CD14-positive monocyte (primary cell): Measurements from ENCODE around the gene GNPNAT1. TPM values are rescaled to one million over a fixed set of nuclear protein-coding genes. Genes with fewer than 3 reads are reported as not detected.

Experiments
- DNase-seq, 3 donors: peaks; one replicate each; pipeline ENCODE4 v3.0.0-alpha.2; 2011 to 2022
- H2AFZ ChIP-seq: 2 replicates; pipeline ENCODE4 v1.6.0; 2012; ENCODE audit warnings: mild to moderate bottlenecking, low read depth, low read length, inconsistent platforms; ENCODE audit not compliant: insufficient read depth, poor library complexity, severe bottlenecking
- H3K27ac ChIP-seq, 2 donors: 1 replicate in 1 of 2; 2 replicates in 1 of 2; pipeline ENCODE4 v1.5.1; 2012 to 2013; ENCODE audit warnings: low read length in 2 of 2, control low read depth in 1 of 2, inconsistent platforms in 1 of 2, low read depth in 1 of 2, mild to moderate bottlenecking in 1 of 2
- H3K27me3 ChIP-seq, 2 donors: one replicate each; pipeline versions ENCODE4 v1.6.0 to v1.6.1; 2011 to 2013; ENCODE audit warnings: low read length in 2 of 2; ENCODE audit not compliant: control insufficient read depth in 2 of 2, insufficient read depth in 2 of 2
- H3K36me3 ChIP-seq, 2 donors: replicated peaks in 1 of 2; 1 replicate in 1 of 2; 2 replicates in 1 of 2; pipeline versions ENCODE4 v1.5.1 to v1.6.1; 2012 to 2013; ENCODE audit warnings: low read length in 2 of 2, control low read depth in 1 of 2, inconsistent platforms in 1 of 2, mild to moderate bottlenecking in 1 of 2; ENCODE audit not compliant: insufficient read depth in 2 of 2, control insufficient read depth in 1 of 2
- H3K4me1 ChIP-seq, 2 donors: 1 replicate in 1 of 2; 2 replicates in 1 of 2; pipeline versions ENCODE4 v1.5.1 to v1.6.1; 2012 to 2013; ENCODE audit warnings: low read length in 2 of 2, control low read depth in 1 of 2, inconsistent platforms in 1 of 2, mild to moderate bottlenecking in 1 of 2, moderate library complexity in 1 of 2; ENCODE audit not compliant: insufficient read depth in 2 of 2, control insufficient read depth in 1 of 2
- H3K4me2 ChIP-seq: replicated peaks from 2 replicates; pipeline ENCODE3; 2012; ENCODE audit warnings: low read length, moderate library complexity, mild to moderate bottlenecking; ENCODE audit not compliant: poor library complexity, severe bottlenecking; ENCODE audit errors: extremely low read depth
- H3K4me3 ChIP-seq, 3 experiments: fragments of 200-600 bp in 1 of 3; sonication (generic) in 1 of 3; replicated peaks in 1 of 3; 1 replicate in 2 of 3; 2 replicates in 1 of 3; pipeline ENCODE4 v1.5.1; 2011 to 2013; ENCODE audit warnings: low read length in 3 of 3, mild to moderate bottlenecking in 3 of 3, control low read depth in 2 of 3, low read depth in 2 of 3, inconsistent platforms in 1 of 3, moderate library complexity in 1 of 3
- H3K79me2 ChIP-seq: 2 replicates; pipeline ENCODE4 v1.6.0; 2012; ENCODE audit warnings: mild to moderate bottlenecking, control low read depth, inconsistent platforms, low read length, moderate library complexity; ENCODE audit not compliant: insufficient read depth
- H3K9ac ChIP-seq: 2 replicates; pipeline ENCODE4 v1.6.0; 2017; ENCODE audit warnings: low read length, mild to moderate bottlenecking; ENCODE audit not compliant: insufficient read depth, poor library complexity, severe bottlenecking
- H3K9me3 ChIP-seq, 2 donors: replicated peaks in 1 of 2; 1 replicate in 1 of 2; 2 replicates in 1 of 2; pipeline versions ENCODE4 v1.5.1 to v1.6.1; 2012 to 2013; ENCODE audit warnings: low read length in 2 of 2, control low read depth in 1 of 2; ENCODE audit not compliant: control insufficient read depth in 1 of 2, insufficient read depth in 1 of 2
- H4K20me1 ChIP-seq: 2 replicates; pipeline ENCODE4 v1.6.0; 2012; ENCODE audit warnings: mild to moderate bottlenecking, low read length, control low read depth, moderate library complexity; ENCODE audit not compliant: insufficient read depth
- H3K27ac Mint-ChIP-seq, 7 donors: one replicate each; pipeline ENCODE4 v1.8.0; 2020; ENCODE audit warnings: mild to moderate bottlenecking in 7 of 7, mixed read lengths in 7 of 7, moderate library complexity in 6 of 7, inconsistent platforms in 2 of 7
- H3K27me3 Mint-ChIP-seq, 3 donors: one replicate each; pipeline ENCODE4 v1.8.0; 2021 to 2022; ENCODE audit warnings: low read depth in 3 of 3, mild to moderate bottlenecking in 3 of 3, mixed read lengths in 3 of 3, moderate library complexity in 3 of 3, inconsistent platforms in 1 of 3
- H3K36me3 Mint-ChIP-seq, 2 donors: one replicate each; pipeline ENCODE4 v1.8.0; 2020; ENCODE audit warnings: mixed read lengths in 2 of 2, inconsistent platforms in 1 of 2, mild to moderate bottlenecking in 1 of 2
- H3K4me1 Mint-ChIP-seq: one replicate; pipeline ENCODE4 v1.8.0; 2020; ENCODE audit warnings: mild to moderate bottlenecking, mixed read lengths
- H3K4me3 Mint-ChIP-seq, 2 donors: one replicate each; pipeline ENCODE4 v1.8.0; 2020; ENCODE audit warnings: mild to moderate bottlenecking in 2 of 2, mixed read lengths in 2 of 2, moderate library complexity in 1 of 2
- H3K9me3 Mint-ChIP-seq, 7 donors: one replicate each; pipeline ENCODE4 v1.8.0; 2020 to 2022; ENCODE audit warnings: mixed read lengths in 7 of 7, mild to moderate bottlenecking in 6 of 7, moderate library complexity in 6 of 7, inconsistent platforms in 2 of 7
- WGBS: methylation state at CpG from one replicate; pipeline ENCODE4 v1.1.5; 2013; ENCODE audit warnings: missing lambda C conversion rate; ENCODE audit not compliant: insufficient coverage; 5-methylcytosine and 5-hydroxymethylcytosine counted together
- intact Hi-C, 2 donors: fragments of 100-400 bp; cut with micrococcal nuclease; formaldehyde crosslinking; loops; one replicate each; pipeline versions ENCODE4 v1.15.0 to v1.15.1; 2023
- polyA plus RNA-seq, 3 donors: library from polyadenylated mRNA; depleted of rRNA in 1 of 3; unstranded in 2 of 3; stranded (reverse) in 1 of 3; fragments of 300-500 nt in 2 of 3; fragments of >200 nt in 1 of 3; fragmentation: Illumina TruSeq in 2 of 3; gene quantifications; 1 replicate in 2 of 3; 2 replicates in 1 of 3; pipeline ENCODE4 v1.2.3, GENCODE V29; 2012 to 2021
- TF ChIP-seq, protein P1 (sequence below): fragments of 200-600 bp; IDR thresholded peaks from one replicate; pipeline ENCODE4 v1.8.0; 2022; ENCODE audit warnings: antibody characterized with exemption, mild to moderate bottlenecking

The GNPNAT1 gene
- polyA plus RNA-seq, 3 donors = 1.1 to 3.1 (median 1.9) TPM

- peak overlapping the region in 2 of 7 donors; percentile 30 to 54 for H3K27ac Mint-ChIP-seq
These were observed 42.6 kb downstream of the GNPNAT1 start for GRCh38 chr14:52748647-52749292.

DNA sequence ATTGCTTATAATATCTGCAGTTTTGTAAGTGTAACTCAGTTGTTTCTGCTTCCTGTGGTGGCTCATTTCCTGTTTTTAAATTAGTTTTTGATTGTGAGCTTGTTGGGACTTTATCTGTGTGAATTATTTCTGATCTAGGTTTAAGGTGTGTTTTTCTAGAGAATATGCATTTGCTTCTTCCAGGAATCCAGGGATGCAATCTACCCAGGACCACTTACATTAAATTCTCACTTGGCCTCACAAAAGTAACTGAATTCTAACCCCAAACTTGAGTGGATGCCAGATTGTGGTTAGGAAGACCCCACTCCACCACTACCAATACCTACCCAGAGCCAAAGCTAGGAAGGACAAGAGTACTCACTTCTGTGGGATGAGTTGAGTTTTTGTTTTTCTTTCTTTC is 49.5 kb downstream of the GNPNAT1 start:
- intact Hi-C loops = loop anchor here in 1 of 2 donors (10.0 kb wide), 1 partner anchor 53 kb away; the partner anchor contains the start of gene GNPNAT1
- H3K4me3 Mint-ChIP-seq = peak overlapping the region; percentile 7 to 72
- Histone ChIP-seq H3K4me1 (peaks cover 22 to 26% of the 10 kb centered on the region in 2 donors), H3K27ac (peak overlapping the region; percentile 72 to 97), H3K9ac (peak overlapping the region; percentile 54), H3K4me3 (peak overlapping the region; percentile 3 to 62 (median 37)), H3K79me2 (peaks cover 79% of the 10 kb centered on the region), H4K20me1 (peaks cover 6% of the 10 kb centered on the region), H3K4me2 (peak overlapping the region; percentile 68), H3K9me3 (no peaks in the 10 kb centered on the region), H2AFZ (peak overlapping the region; percentile 68), H3K27me3 (no peaks in the 10 kb centered on the region), H3K36me3 (peaks cover 17 to 19% of the 10 kb centered on the region in 2 donors)
- H3K27ac Mint-ChIP-seq = peak overlapping the region; percentile 90 to 97 (median 95)
- peaks cover 0 to 2% (median 0%) of the 10 kb centered on the region in 7 donors for H3K9me3 Mint-ChIP-seq
- no peaks in the 10 kb centered on the region for H3K27me3 Mint-ChIP-seq
- H3K4me1 Mint-ChIP-seq = peaks cover 21% of the 10 kb centered on the region
- peaks cover 25 to 30% of the 10 kb centered on the region in 2 donors for H3K36me3 Mint-ChIP-seq
- TF ChIP-seq, protein P1, sequence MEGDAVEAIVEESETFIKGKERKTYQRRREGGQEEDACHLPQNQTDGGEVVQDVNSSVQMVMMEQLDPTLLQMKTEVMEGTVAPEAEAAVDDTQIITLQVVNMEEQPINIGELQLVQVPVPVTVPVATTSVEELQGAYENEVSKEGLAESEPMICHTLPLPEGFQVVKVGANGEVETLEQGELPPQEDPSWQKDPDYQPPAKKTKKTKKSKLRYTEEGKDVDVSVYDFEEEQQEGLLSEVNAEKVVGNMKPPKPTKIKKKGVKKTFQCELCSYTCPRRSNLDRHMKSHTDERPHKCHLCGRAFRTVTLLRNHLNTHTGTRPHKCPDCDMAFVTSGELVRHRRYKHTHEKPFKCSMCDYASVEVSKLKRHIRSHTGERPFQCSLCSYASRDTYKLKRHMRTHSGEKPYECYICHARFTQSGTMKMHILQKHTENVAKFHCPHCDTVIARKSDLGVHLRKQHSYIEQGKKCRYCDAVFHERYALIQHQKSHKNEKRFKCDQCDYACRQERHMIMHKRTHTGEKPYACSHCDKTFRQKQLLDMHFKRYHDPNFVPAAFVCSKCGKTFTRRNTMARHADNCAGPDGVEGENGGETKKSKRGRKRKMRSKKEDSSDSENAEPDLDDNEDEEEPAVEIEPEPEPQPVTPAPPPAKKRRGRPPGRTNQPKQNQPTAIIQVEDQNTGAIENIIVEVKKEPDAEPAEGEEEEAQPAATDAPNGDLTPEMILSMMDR = no peak
- DNase-seq = peak in 1 of 3 donors; percentile 6

More at GRCh38 chr14:52748647-52749292, 42.6 kb downstream of the GNPNAT1 start:
- 95% methylated on average over 4 of the region's 8 CpGs for WGBS
- Mint-ChIP-seq H3K9me3 (peaks cover 0 to 2% (median 0%) of the 10 kb centered on the region in 7 donors), H3K27me3 (peaks cover 0 to 3% (median 0%) of the 10 kb centered on the region in 3 donors), H3K36me3 (peaks cover 38 to 48% of the 10 kb centered on the region in 2 donors), H3K4me3 (no peak overlapping the region), H3K4me1 (no peaks in the 10 kb centered on the region)
- no peak overlapping the region for H3K9ac ChIP-seq
- no peaks in the 10 kb centered on the region for H3K27me3 ChIP-seq
- H3K79me2 ChIP-seq = peaks cover 16% of the 10 kb centered on the region
- H3K4me2 ChIP-seq = no peak overlapping the region
- no peak overlapping the region for H3K4me3 ChIP-seq
- no peak overlapping the region for H3K27ac ChIP-seq
- no peaks in the 10 kb centered on the region for H3K9me3 ChIP-seq
- H3K36me3 ChIP-seq = peaks cover 59 to 70% of the 10 kb centered on the region in 2 donors
- TF ChIP-seq, protein P1 = no peak
- H3K4me1 ChIP-seq = no peaks in the 10 kb centered on the region
- no peak overlapping the region for H2AFZ ChIP-seq
- intact Hi-C loops = loop anchor here in 1 of 2 donors (10.0 kb wide), 1 partner anchor 46 kb away; the partner anchor contains the start of gene GNPNAT1
- no peak for DNase-seq
- no peaks in the 10 kb centered on the region for H4K20me1 ChIP-seq
